Left ventricle myocardium inferior (tissue), 1 donor: ENCODE data around the gene GPRIN1. TPM values are rescaled to one million over a fixed set of nuclear protein-coding genes. Genes with fewer than 3 reads are reported as not detected.

Source experiments
- DNase-seq: peaks from one replicate; pipeline ENCODE4 v3.0.0-alpha.2; 2020
- H3K27ac ChIP-seq: fragments of 200-600 bp; replicated peaks from 2 replicates; pipeline ENCODE4 v1.8.0; 2021
- H3K27me3 ChIP-seq: fragments of 200-600 bp; 2 replicates; pipeline ENCODE4 v1.8.0; 2021; ENCODE audit warnings: low read depth
- H3K36me3 ChIP-seq: fragments of 200-600 bp; 2 replicates; pipeline ENCODE4 v1.8.0; 2021
- H3K4me1 ChIP-seq: fragments of 200-600 bp; 2 replicates; pipeline ENCODE4 v1.8.0; 2021
- H3K4me3 ChIP-seq: fragments of 200-600 bp; 2 replicates; pipeline ENCODE4 v1.8.0; 2021; ENCODE audit warnings: mild to moderate bottlenecking, moderate library complexity
- H3K9me3 ChIP-seq: fragments of 200-600 bp; replicated peaks from 2 replicates; pipeline ENCODE4 v1.8.0; 2021
- intact Hi-C: fragments of 100-400 bp; cut with micrococcal nuclease; formaldehyde crosslinking; loops from one replicate; pipeline ENCODE4 v1.11.0; 2022
- total RNA-seq: library from RNA; stranded (reverse); fragmentation: NEBNext Ultra II Directional; extraction: Animal tissue kit (Norgen Biotek cat#: 25700); gene quantifications from one replicate; pipeline ENCODE4 v1.2.1, GENCODE V29; 2021
- TF ChIP-seq, protein P1 (sequence below): fragments of 200-600 bp; IDR thresholded peaks from 2 replicates; pipeline ENCODE4 v1.8.0; 2021; ENCODE audit warnings: antibody characterized with exemption, mild to moderate bottlenecking, borderline replicate concordance
- donor health status: DM: no; HTN: yes; CAD: no; lungs with severe emphysema.

The GPRIN1 gene
- total RNA-seq, 1 donor from 2014 or later = 0.58 TPM

DNA sequence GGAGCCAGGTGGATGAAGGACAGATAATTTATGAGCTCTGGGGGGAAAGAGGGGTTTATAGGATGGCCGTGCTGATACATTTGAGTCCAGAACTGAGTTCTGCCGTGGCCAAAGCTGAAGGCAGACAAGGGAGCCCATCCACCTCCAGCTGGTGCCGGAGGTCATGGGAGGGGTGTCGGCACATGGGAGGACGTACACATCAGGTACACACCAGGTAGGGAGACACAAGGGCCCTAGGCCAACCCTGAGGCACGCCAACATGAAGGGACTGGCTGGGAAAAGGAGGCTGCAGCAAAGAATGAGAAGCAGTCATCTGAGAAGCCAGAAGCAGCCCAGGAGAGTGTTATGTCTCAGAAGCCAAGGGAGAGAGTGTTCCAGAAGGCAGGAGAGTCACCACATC is 2.1 kb upstream of the GPRIN1 start:
- Histone ChIP-seq H3K27me3 (peaks cover 78% of the 10 kb centered on the region), H3K9me3 (no peaks in the 10 kb centered on the region), H3K4me3 (no peak overlapping the region), H3K27ac (no peak overlapping the region), H3K4me1 (peaks cover 16% of the 10 kb centered on the region), H3K36me3 (no peaks in the 10 kb centered on the region)
- TF ChIP-seq, protein P1, sequence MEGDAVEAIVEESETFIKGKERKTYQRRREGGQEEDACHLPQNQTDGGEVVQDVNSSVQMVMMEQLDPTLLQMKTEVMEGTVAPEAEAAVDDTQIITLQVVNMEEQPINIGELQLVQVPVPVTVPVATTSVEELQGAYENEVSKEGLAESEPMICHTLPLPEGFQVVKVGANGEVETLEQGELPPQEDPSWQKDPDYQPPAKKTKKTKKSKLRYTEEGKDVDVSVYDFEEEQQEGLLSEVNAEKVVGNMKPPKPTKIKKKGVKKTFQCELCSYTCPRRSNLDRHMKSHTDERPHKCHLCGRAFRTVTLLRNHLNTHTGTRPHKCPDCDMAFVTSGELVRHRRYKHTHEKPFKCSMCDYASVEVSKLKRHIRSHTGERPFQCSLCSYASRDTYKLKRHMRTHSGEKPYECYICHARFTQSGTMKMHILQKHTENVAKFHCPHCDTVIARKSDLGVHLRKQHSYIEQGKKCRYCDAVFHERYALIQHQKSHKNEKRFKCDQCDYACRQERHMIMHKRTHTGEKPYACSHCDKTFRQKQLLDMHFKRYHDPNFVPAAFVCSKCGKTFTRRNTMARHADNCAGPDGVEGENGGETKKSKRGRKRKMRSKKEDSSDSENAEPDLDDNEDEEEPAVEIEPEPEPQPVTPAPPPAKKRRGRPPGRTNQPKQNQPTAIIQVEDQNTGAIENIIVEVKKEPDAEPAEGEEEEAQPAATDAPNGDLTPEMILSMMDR = no peak
- no peak for DNase-seq
- intact Hi-C loops = no loop called here

DNA sequence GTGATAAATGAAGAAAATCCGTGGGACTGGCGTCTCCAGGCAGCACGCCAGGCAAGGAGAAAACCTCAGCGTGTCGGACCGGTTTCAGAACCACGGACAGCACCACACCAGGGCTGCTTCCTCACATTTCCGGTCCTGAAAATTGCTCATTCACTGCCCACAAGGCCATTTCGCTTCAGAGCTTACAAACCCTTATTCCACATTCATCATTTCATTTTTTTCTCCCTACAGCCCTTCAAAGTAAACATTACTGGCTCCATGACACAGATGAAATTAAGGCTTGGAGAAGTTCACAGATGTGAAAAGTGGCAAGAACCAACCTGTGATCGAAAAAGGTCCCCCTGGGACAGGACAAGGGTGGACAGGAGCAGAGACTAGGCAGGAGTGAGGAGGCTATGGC is 1.5 kb upstream of the GPRIN1 start:
- TF ChIP-seq, protein P1 = no peak
- H3K27ac ChIP-seq = no peak overlapping the region
- H3K9me3 ChIP-seq = no peaks in the 10 kb centered on the region
- intact Hi-C loops = no loop called here
- no peaks in the 10 kb centered on the region for H3K36me3 ChIP-seq
- peaks cover 72% of the 10 kb centered on the region for H3K27me3 ChIP-seq
- no peak overlapping the region for H3K4me3 ChIP-seq
- DNase-seq = peak; percentile 77
- H3K4me1 ChIP-seq = peaks cover 16% of the 10 kb centered on the region

DNA sequence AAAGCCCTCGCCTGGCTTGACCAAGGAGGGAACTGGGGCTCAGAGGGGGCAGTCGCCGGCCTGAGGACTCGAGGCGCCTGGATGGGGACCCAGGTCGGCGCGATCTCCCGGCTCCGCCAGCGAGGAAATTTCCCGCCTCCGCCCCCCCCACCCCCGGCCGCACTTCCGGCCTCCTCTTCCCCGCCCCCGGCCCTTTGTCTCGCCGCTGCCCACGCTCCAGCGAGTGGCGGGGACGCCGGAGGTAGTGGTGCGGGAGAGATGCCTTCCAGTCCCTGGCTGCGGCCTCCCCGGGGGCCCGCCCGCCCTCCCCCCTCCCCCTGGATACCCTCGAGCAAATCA is 448 bp upstream of the GPRIN1 start:
- TF ChIP-seq, protein P1 = no peak
- peaks cover 62% of the 10 kb centered on the region for H3K27me3 ChIP-seq
- peak overlapping the region; percentile 33 for H3K27ac ChIP-seq
- H3K4me3 ChIP-seq = peak overlapping the region; percentile 73
- intact Hi-C loops = no loop called here
- no peaks in the 10 kb centered on the region for H3K9me3 ChIP-seq
- no peaks in the 10 kb centered on the region for H3K36me3 ChIP-seq
- no peak for DNase-seq
- peaks cover 16% of the 10 kb centered on the region for H3K4me1 ChIP-seq

DNA sequence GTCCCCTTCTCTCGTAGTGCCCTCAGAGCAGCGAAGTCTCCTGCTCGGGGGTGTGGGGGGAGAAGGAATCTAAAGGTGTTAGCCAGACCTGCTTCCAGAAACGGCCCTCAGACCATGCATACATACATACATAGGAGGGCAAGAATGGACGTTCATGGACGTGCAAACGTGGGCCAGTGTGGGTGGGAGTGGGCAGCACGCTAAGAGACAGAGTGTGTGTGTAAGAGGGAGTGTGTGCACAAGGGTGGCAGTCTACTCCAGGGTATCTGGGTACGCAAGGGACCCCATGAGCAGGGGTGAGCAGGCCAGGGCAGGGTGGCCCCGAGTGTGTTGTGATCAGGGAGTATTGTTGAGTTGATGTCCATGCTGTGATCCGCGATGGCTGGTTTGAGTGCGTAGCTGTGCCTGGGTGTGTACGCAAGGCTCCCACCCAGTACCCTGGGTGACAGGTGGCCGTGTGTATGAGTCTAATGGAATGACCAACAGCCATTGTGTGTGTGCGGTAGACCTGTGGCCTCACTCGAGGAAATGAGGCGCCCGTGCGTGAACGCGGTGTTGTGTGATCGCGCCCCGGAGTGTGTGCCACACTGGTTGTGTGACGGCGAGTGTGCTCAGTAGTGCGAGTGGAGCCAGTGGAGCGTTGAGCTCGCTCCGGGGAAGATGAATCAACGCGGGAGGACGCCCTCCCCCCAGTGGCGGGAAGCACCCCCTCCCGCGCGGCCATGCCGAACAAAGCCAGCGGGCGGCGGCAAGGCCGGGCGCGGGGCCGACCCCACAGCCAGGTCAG is 826 bp downstream of the GPRIN1 start:
- Histone ChIP-seq H3K9me3 (no peaks in the 10 kb centered on the region), H3K27ac (no peak overlapping the region), H3K27me3 (peaks cover 54% of the 10 kb centered on the region), H3K36me3 (no peaks in the 10 kb centered on the region), H3K4me1 (peaks cover 16% of the 10 kb centered on the region), H3K4me3 (peak overlapping the region; percentile 73)
- TF ChIP-seq, protein P1 = no peak
- no peak for DNase-seq
- intact Hi-C loops = no loop called here

DNA sequence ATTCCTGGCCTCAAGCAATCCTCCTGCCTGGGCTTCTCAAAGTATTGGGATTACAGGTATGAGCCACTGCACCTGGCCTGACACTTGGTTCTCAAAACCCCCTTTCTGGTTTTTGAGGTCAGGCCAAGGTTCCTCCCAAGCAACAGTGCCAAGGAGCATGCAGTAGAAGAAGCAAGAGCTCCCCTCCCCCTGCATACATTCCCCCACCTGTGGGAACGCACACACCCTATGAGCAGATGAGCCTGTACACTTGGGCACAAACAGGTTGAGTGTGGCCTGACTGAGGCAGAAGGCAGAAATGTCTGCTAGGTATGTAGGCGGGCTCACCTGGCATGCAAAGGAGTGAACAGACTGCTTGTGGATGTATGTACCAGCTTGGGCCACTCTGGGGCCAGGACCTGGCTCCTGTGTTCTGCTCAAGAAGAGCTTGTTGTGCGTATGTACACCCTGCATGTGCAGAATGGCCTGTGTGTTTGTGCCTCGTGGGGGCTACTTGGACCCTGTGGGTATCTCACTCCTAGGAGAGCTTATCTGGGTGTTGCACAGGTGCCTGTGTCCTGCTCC is 1.7 kb downstream of the GPRIN1 start:
- DNase-seq = no peak
- no peak overlapping the region for H3K27ac ChIP-seq
- H3K4me3 ChIP-seq = no peak overlapping the region
- no peaks in the 10 kb centered on the region for H3K9me3 ChIP-seq
- TF ChIP-seq, protein P1 = no peak
- no peaks in the 10 kb centered on the region for H3K36me3 ChIP-seq
- peaks cover 16% of the 10 kb centered on the region for H3K4me1 ChIP-seq
- intact Hi-C loops = no loop called here
- peaks cover 56% of the 10 kb centered on the region for H3K27me3 ChIP-seq
